A549 treated with CpdA at 1 μM for 4 hours (cell line): ENCODE results near the gene OR5D14. TPM values are rescaled to one million over a fixed set of nuclear protein-coding genes. Genes with fewer than 3 reads are reported as not detected.

ENCODE experiments used
- total RNA-seq: library from RNA; stranded (reverse); fragments of 200-300 nt; extraction: Qiagen RNA extraction; gene quantifications from 5 replicates; pipeline ENCODE4 v1.2.3, GENCODE V29; 2022; ENCODE audit warnings: low read depth

OR5D14 gene
- not detected in 5 replicates for total RNA-seq

DNA sequence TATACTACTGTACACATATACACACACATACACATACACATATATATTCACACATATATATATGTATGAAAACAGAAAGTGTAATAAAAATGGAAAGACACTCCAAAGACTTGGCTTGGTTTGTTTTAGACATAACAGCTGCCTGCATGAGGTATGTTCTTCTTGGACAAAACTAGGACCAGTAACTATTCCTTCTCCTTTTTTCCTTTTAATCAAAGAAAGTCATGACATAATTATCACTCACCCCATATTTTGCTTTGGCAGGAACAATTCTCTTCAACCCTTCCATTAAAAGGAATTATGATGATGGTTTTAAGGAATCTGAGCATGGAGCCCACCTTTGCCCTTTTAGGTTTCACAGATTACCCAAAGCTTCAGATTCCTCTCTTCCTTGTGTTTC is at the start of gene OR5D14:
Gene OR5D14 (plus strand): TSS at position 301 of the 400 bp plus-strand sequence. CDS start 0 bp downstream, at position 301.

DNA sequence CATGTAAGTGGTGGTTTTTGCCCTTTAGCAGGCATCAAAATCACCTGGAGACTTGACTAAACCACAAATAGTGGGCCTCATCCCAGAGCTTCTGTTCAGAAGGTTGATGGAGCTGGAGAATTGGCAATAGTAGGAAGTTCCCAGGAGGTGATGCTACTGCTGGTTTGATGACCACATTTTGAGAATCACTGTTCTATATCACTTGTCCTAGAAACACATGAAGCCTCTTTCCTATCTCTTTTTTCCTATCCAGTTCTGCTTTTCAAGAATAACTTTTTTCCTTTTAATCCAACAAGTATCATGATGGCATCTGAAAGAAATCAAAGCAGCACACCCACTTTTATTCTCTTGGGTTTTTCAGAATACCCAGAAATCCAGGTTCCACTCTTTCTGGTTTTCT is 22.2 kb upstream of the OR5D14 start, which contains the start of gene OR5D13:
Gene OR5D13 (plus strand): TSS at position 301 of the 400 bp plus-strand sequence. CDS start 0 bp downstream, at position 301.

GRCh38 chr11:55811067-55811466 is 15.7 kb downstream of the OR5D14 start, which contains the start of gene OR5L1:
Gene OR5L1 (plus strand): TSS chr11:55811367. CDS start chr11:55811467, 100 bp downstream.

DNA sequence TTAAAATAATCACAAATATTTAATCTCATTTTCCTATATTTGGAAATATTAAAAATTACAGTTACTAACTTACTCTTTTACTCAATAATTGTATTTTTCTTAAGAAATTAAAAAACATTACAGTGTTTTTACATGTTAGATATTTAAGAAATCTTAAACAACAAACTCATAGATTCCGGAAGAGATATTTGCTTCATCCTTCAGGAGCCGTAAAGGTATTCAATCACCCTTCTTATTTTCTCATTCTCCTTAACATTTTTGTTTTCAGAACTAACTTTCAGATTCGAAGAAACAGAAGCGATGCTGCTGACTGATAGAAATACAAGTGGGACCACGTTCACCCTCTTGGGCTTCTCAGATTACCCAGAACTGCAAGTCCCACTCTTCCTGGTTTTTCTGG is 24.0 kb downstream of the OR5D14 start, which contains the start of gene OR5D18:
Gene OR5D18 (plus strand): TSS at position 301 of the 400 bp plus-strand sequence. CDS start 0 bp downstream, at position 301.

GRCh38 chr11:55826919-55827318 is 31.6 kb downstream of the OR5D14 start, which contains the start of gene OR5L2:
Gene OR5L2 (plus strand): TSS chr11:55827219. CDS start chr11:55827219, 0 bp downstream.

GRCh38 chr11:55838452-55838851 is 43.1 kb downstream of the OR5D14 start, which contains the start of gene OR5D16:
Gene OR5D16 (plus strand): TSS chr11:55838752. CDS start chr11:55838752, 0 bp downstream.

Other genes starting within 250 kb of the OR5D14 start
- not detected in 5 replicates for gene OR4C15, start 241.1 kb upstream of the OR5D14 start, total RNA-seq
- not detected in 5 replicates for gene OR4C16, start 223.4 kb upstream of the OR5D14 start, total RNA-seq
- gene OR4C11, start 187.9 kb upstream of the OR5D14 start, total RNA-seq = not detected in 5 replicates
- not detected in 5 replicates for gene OR4P4, start 160.4 kb upstream of the OR5D14 start, total RNA-seq
- gene OR4S2, start 147.2 kb upstream of the OR5D14 start, total RNA-seq = not detected in 5 replicates
- not detected in 5 replicates for gene OR4C6, start 133.4 kb upstream of the OR5D14 start, total RNA-seq
- not detected in 5 replicates for gene OR5D13, start 22.1 kb upstream of the OR5D14 start, total RNA-seq
- not detected in 5 replicates for gene OR5L1, start 15.8 kb downstream of the OR5D14 start, total RNA-seq
- not detected in 5 replicates for gene OR5D18, start 24.1 kb downstream of the OR5D14 start, total RNA-seq
- not detected in 5 replicates for gene OR5L2, start 31.7 kb downstream of the OR5D14 start, total RNA-seq
- not detected in 5 replicates for gene OR5D16, start 43.2 kb downstream of the OR5D14 start, total RNA-seq
- not detected in 5 replicates for gene TRIM51, start 87.7 kb downstream of the OR5D14 start, total RNA-seq
- not detected in 5 replicates for gene OR5W2, start 119.0 kb downstream of the OR5D14 start, total RNA-seq
- not detected in 5 replicates for gene OR5I1, start 140.8 kb downstream of the OR5D14 start, total RNA-seq
- gene OR10AG1, start 174.4 kb downstream of the OR5D14 start, total RNA-seq = not detected in 5 replicates
- not detected in 5 replicates for gene OR5F1, start 199.1 kb downstream of the OR5D14 start, total RNA-seq
- not detected in 5 replicates for gene OR5AS1, start 232.1 kb downstream of the OR5D14 start, total RNA-seq